SK-N-SH (cell line): Measurements from ENCODE around the gene PLCL2. TPM values are rescaled to one million over a fixed set of nuclear protein-coding genes. Genes with fewer than 3 reads are reported as not detected.

Experiments used
- CTCF ChIA-PET: fragments of 300-600, 350-600 bp; formaldehyde crosslinking; extraction: SDS; loops from one replicate; lab custom pipeline; 2021; lab: Yijun Ruan, JAX
- POLR2A ChIA-PET: fragments of 350-600 bp; sonication (Branson Sonifier 250); formaldehyde crosslinking; extraction: SDS; loops from one replicate; lab custom pipeline; 2020; ENCODE audit warnings: antibody characterized with exemption, inconsistent platforms; lab: Yijun Ruan, JAX
- DNase-seq: peaks from one replicate; pipeline ENCODE4 v3.0.0; 2012
- H2AFZ ChIP-seq: fragments of 200-600 bp; sonication (generic); 2 replicates; pipeline ENCODE4 v1.8.1; 2016; ENCODE audit warnings: antibody characterized with exemption, mild to moderate bottlenecking, low read depth
- H3F3A ChIP-seq: fragments of 200-600 bp; sonication (generic); replicated peaks from 2 replicates; pipeline ENCODE3; 2016; ENCODE audit warnings: antibody characterized with exemption, mild to moderate bottlenecking; ENCODE audit not compliant: insufficient read depth
- H3K27ac ChIP-seq, 2 experiments: fragments of 200-500 bp in 1 of 2; fragments of 200-600 bp in 1 of 2; sonication (Bioruptor generic) in 1 of 2; sonication (generic), shearing (Covaris generic) in 1 of 2; 2 replicates each; pipeline versions ENCODE4 v1.5.1 to v1.6.1; 2014 to 2016; ENCODE audit warnings: low read depth in 2 of 2, inconsistent platforms in 1 of 2, low read length in 1 of 2, mild to moderate bottlenecking in 1 of 2, mixed read lengths in 1 of 2
- H3K27me3 ChIP-seq: fragments of 200-600 bp; sonication (generic), shearing (Covaris generic); 2 replicates; pipeline ENCODE4 v1.6.1; 2016; ENCODE audit warnings: mixed run types; ENCODE audit not compliant: insufficient read depth
- H3K36me3 ChIP-seq, 2 experiments: fragments of 200-500 bp in 1 of 2; fragments of 200-600 bp in 1 of 2; sonication (Bioruptor generic) in 1 of 2; sonication (generic) in 1 of 2; replicated peaks in 1 of 2; 2 replicates each; pipeline versions ENCODE3 to v1.5.1; 2014 to 2016; ENCODE audit warnings: low read length in 1 of 2, mild to moderate bottlenecking in 1 of 2; ENCODE audit not compliant: insufficient read depth in 2 of 2, control insufficient read depth in 1 of 2
- H3K4me1 ChIP-seq, 2 experiments: fragments of 200-500 bp in 1 of 2; fragments of 200-600 bp in 1 of 2; sonication (Bioruptor generic) in 1 of 2; sonication (generic), shearing (Covaris generic) in 1 of 2; 2 replicates each; pipeline versions ENCODE4 v1.5.1 to v1.6.1; 2014 to 2016; ENCODE audit warnings: low read depth in 1 of 2, low read length in 1 of 2, mixed run types in 1 of 2; ENCODE audit not compliant: insufficient read depth in 2 of 2, control insufficient read depth in 1 of 2
- H3K4me2 ChIP-seq: fragments of 200-600 bp; sonication (generic), shearing (Covaris generic); 2 replicates; pipeline ENCODE4 v1.6.1; 2017; ENCODE audit warnings: mixed run types
- H3K4me3 ChIP-seq, 2 experiments: fragments of 200-500 bp in 1 of 2; fragments of 200-600 bp in 1 of 2; sonication (Bioruptor generic) in 1 of 2; sonication (generic), shearing (Covaris generic) in 1 of 2; 2 replicates each; pipeline versions ENCODE4 v1.5.1 to v1.8.1; 2014 to 2016; ENCODE audit warnings: low read depth in 2 of 2, inconsistent platforms in 1 of 2, low read length in 1 of 2, mild to moderate bottlenecking in 1 of 2, mixed read lengths in 1 of 2, moderate library complexity in 1 of 2
- H3K79me2 ChIP-seq: fragments of 200-600 bp; sonication (generic); 2 replicates; pipeline ENCODE4 v1.8.1; 2017; ENCODE audit warnings: mild to moderate bottlenecking; ENCODE audit not compliant: insufficient read depth
- H3K9ac ChIP-seq: fragments of 200-600 bp; sonication (generic); 2 replicates; pipeline ENCODE4 v1.6.1; 2017; ENCODE audit warnings: mixed run types
- H3K9me2 ChIP-seq: fragments of 200-600 bp; sonication (generic); 2 replicates; pipeline ENCODE4 v1.6.1; 2017; ENCODE audit warnings: mixed run types
- H3K9me3 ChIP-seq: fragments of 200-600 bp; sonication (generic); 2 replicates; pipeline ENCODE4 v1.6.1; 2017; ENCODE audit warnings: mixed run types, mild to moderate bottlenecking, moderate library complexity
- H4K20me1 ChIP-seq: fragments of 200-600 bp; sonication (generic); 2 replicates; pipeline ENCODE4 v1.6.1; 2017; ENCODE audit warnings: mild to moderate bottlenecking, mixed run types; ENCODE audit not compliant: insufficient read depth
- EP300 ChIP-seq, 2 experiments: IDR thresholded peaks; 2 replicates each; pipeline versions ENCODE4 v1.4.0 to v1.6.1; 2012; ENCODE audit warnings: borderline replicate concordance in 1 of 2, low read depth in 1 of 2, low read length in 1 of 2
- FOSL2 ChIP-seq: IDR thresholded peaks from 2 replicates; pipeline ENCODE4 v1.4.0; 2012; ENCODE audit warnings: low read depth, mild to moderate bottlenecking, moderate library complexity, borderline replicate concordance
- FOXJ3 ChIP-seq: sonication (generic); formaldehyde crosslinking; IDR thresholded peaks from 2 replicates; pipeline ENCODE4 v1.5.1; 2020; ENCODE audit warnings: mild to moderate bottlenecking, missing genetic modification reagents
- GABPA ChIP-seq: IDR thresholded peaks from 2 replicates; pipeline ENCODE4 v1.4.0; 2012; ENCODE audit warnings: low read depth, mild to moderate bottlenecking
- JUND ChIP-seq: IDR thresholded peaks from 2 replicates; pipeline ENCODE4 v1.4.0; 2012
- MEF2A ChIP-seq: IDR thresholded peaks from 2 replicates; pipeline ENCODE4 v1.4.0; 2012; ENCODE audit warnings: low read depth, borderline replicate concordance
- NFIC ChIP-seq: IDR thresholded peaks from 2 replicates; pipeline ENCODE4 v1.4.0; 2012; ENCODE audit warnings: borderline replicate concordance
- POLR2AphosphoS5 ChIP-seq: IDR thresholded peaks from 2 replicates; pipeline ENCODE4 v1.6.1; 2012; ENCODE audit warnings: low read depth, low read length
- RAD21 ChIP-seq: IDR thresholded peaks from 2 replicates; pipeline ENCODE4 v1.6.1; 2012; ENCODE audit warnings: mild to moderate bottlenecking, low read length
- RCOR1 ChIP-seq: fragments of 150-350 bp; IDR thresholded peaks from 2 replicates; pipeline ENCODE4 v1.6.1; 2017; ENCODE audit warnings: antibody characterized with exemption, low read length
- RFX5 ChIP-seq: IDR thresholded peaks from 2 replicates; pipeline ENCODE4 v1.6.1; 2012; ENCODE audit warnings: mild to moderate bottlenecking, improper control_type of control experiment, low read length
- TAF1 ChIP-seq: IDR thresholded peaks from 2 replicates; pipeline ENCODE4 v1.6.1; 2012; ENCODE audit warnings: low read depth, mild to moderate bottlenecking, low read length, moderate library complexity, borderline replicate concordance
- TCF12 ChIP-seq: IDR thresholded peaks from 2 replicates; pipeline ENCODE4 v1.4.0; 2012
- USF1 ChIP-seq: IDR thresholded peaks from 2 replicates; pipeline ENCODE4 v1.4.0; 2012; ENCODE audit warnings: low read depth, borderline replicate concordance
- YY1 ChIP-seq: IDR thresholded peaks from 2 replicates; pipeline ENCODE4 v1.4.0; 2012; ENCODE audit warnings: low read depth, mild to moderate bottlenecking
- WGBS: methylation state at CpG from one replicate; pipeline ENCODE4 v1.1.6; 2017; ENCODE audit warnings: low lambda C conversion rate; 5-methylcytosine and 5-hydroxymethylcytosine counted together
- polyA plus RNA-seq, 3 experiments: library from polyadenylated mRNA; depleted of rRNA; stranded (reverse); fragments of >200 nt; gene quantifications; 2 replicates each; pipeline ENCODE4 v1.2.3, GENCODE V29; 2012
- TF ChIP-seq, protein P1 (sequence below): fragments of 150-350 bp; IDR thresholded peaks from 2 replicates; pipeline ENCODE4 v1.6.1; 2016; ENCODE audit warnings: mild to moderate bottlenecking, low read depth, low read length
- TF ChIP-seq, protein P2 (sequence below): IDR thresholded peaks from 2 replicates; pipeline ENCODE4 v1.6.1; 2012; ENCODE audit warnings: mild to moderate bottlenecking, low read depth, low read length, moderate library complexity
- TF ChIP-seq, protein P3 (sequence below): IDR thresholded peaks from 2 replicates; pipeline ENCODE4 v1.4.0; 2012; ENCODE audit warnings: low read depth, borderline replicate concordance

Gene PLCL2
- polyA plus RNA-seq, 1 of the 3 experiments (the other 2 are of a cell fraction): 0.85 TPM

DNA sequence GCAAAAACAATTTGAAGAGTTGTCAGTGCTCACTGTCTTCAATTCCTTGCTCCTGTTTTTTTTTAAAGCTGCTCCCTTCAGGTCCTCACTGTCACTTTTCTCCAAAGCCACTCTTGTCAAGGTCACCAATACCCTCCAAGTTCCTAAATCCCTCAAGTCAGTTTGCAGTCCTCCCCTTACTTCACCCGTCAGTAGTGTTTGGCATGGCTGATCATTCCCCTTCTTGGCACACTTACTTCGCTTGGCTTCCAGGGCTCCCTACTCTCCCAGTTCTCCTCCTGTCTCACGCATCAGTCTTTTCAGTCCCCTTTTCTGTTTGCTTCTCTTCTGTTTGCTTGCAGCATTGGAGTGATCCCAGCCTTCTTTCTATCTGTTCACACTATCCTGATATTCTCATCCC is 25.5 kb downstream of the PLCL2 start (continued):
- TF ChIP-seq, protein P1, sequence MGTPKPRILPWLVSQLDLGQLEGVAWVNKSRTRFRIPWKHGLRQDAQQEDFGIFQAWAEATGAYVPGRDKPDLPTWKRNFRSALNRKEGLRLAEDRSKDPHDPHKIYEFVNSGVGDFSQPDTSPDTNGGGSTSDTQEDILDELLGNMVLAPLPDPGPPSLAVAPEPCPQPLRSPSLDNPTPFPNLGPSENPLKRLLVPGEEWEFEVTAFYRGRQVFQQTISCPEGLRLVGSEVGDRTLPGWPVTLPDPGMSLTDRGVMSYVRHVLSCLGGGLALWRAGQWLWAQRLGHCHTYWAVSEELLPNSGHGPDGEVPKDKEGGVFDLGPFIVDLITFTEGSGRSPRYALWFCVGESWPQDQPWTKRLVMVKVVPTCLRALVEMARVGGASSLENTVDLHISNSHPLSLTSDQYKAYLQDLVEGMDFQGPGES: no peak
- TF ChIP-seq JUND (no peak), FOSL2 (no peak)

DNA sequence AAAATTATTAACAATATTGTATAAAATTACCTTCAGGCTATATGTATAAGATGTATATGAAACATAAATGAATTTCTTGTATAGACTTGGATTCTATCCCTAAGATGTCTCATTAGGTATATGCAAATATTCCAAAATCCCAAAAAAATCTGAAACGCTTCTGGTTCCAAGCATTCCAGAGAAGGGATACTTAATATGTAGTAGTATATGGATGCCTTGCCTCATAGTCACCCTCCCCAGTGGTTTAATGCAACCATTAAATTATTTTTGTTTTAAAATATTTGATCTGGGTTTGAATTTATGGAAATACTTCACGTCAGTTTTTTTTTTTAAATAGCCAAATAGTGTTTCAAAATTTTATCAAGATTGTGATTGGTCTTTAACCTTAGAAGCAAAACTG is 27.2 kb downstream of the PLCL2 start:
- Histone ChIP-seq H3K27ac (no peak overlapping the region), H3K4me1 (peaks cover 6% of the 10 kb centered on the region in 2 experiments; a peak in 2 of 4 replicates), H3K79me2 (no peaks in the 10 kb centered on the region; the same call in 1 of the 2 replicates), H3K4me2 (no peak overlapping the region), H3K9ac (no peak overlapping the region), H3K4me3 (no peak overlapping the region), H3K36me3 (no peaks in the 10 kb centered on the region), H3K27me3 (no peaks in the 10 kb centered on the region), H2AFZ (no peak overlapping the region), H3K9me2 (no peaks in the 10 kb centered on the region), H4K20me1 (no peaks in the 10 kb centered on the region), H3F3A (peaks cover 2% of the 10 kb centered on the region), H3K9me3 (no peaks in the 10 kb centered on the region)
- 88% methylated on average over 2 of the region's 2 CpGs for WGBS
- ChIA-PET CTCF (no interaction called here), POLR2A (no interaction called here)
- TF ChIP-seq FOSL2 (no peak), RFX5 (no peak), GABPA (no peak), TAF1 (no peak), NFIC (no peak), EP300 (IDR thresholded peaks at IDR 0.05; ENCODE audit: borderline replicate concordance in 1 of 2, low read depth in 1 of 2, low read length in 1 of 2) (no peak), YY1 (no peak), RCOR1 (no peak), TCF12 (no peak), FOXJ3 (CRISPR knock-in tag) (no peak), MEF2A (no peak), RAD21 (no peak), USF1 (no peak), POLR2AphosphoS5 (no peak)
- TF ChIP-seq, protein P2, sequence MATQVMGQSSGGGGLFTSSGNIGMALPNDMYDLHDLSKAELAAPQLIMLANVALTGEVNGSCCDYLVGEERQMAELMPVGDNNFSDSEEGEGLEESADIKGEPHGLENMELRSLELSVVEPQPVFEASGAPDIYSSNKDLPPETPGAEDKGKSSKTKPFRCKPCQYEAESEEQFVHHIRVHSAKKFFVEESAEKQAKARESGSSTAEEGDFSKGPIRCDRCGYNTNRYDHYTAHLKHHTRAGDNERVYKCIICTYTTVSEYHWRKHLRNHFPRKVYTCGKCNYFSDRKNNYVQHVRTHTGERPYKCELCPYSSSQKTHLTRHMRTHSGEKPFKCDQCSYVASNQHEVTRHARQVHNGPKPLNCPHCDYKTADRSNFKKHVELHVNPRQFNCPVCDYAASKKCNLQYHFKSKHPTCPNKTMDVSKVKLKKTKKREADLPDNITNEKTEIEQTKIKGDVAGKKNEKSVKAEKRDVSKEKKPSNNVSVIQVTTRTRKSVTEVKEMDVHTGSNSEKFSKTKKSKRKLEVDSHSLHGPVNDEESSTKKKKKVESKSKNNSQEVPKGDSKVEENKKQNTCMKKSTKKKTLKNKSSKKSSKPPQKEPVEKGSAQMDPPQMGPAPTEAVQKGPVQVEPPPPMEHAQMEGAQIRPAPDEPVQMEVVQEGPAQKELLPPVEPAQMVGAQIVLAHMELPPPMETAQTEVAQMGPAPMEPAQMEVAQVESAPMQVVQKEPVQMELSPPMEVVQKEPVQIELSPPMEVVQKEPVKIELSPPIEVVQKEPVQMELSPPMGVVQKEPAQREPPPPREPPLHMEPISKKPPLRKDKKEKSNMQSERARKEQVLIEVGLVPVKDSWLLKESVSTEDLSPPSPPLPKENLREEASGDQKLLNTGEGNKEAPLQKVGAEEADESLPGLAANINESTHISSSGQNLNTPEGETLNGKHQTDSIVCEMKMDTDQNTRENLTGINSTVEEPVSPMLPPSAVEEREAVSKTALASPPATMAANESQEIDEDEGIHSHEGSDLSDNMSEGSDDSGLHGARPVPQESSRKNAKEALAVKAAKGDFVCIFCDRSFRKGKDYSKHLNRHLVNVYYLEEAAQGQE: no peak
- TF ChIP-seq, protein P1: no peak
- TF ChIP-seq, protein P3, sequence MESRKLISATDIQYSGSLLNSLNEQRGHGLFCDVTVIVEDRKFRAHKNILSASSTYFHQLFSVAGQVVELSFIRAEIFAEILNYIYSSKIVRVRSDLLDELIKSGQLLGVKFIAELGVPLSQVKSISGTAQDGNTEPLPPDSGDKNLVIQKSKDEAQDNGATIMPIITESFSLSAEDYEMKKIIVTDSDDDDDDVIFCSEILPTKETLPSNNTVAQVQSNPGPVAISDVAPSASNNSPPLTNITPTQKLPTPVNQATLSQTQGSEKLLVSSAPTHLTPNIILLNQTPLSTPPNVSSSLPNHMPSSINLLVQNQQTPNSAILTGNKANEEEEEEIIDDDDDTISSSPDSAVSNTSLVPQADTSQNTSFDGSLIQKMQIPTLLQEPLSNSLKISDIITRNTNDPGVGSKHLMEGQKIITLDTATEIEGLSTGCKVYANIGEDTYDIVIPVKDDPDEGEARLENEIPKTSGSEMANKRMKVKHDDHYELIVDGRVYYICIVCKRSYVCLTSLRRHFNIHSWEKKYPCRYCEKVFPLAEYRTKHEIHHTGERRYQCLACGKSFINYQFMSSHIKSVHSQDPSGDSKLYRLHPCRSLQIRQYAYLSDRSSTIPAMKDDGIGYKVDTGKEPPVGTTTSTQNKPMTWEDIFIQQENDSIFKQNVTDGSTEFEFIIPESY: no peak
- no peak for DNase-seq
